H1 (cell line): Measurements from ENCODE around the gene MBNL1. TPM values are rescaled to one million over a fixed set of nuclear protein-coding genes. Genes with fewer than 3 reads are reported as not detected.

ENCODE experiments used
- CTCF ChIA-PET: fragments of 300-600 bp; sonication (Branson Sonifier 250); formaldehyde crosslinking; loops from one replicate; lab custom pipeline; 2021; ENCODE audit not compliant: partially characterized antibody; lab: Charles Lee
- POLR2A ChIA-PET: fragments of 300-600 bp; sonication (Branson Sonifier 250); formaldehyde crosslinking; loops from one replicate; lab custom pipeline; 2021; ENCODE audit warnings: inconsistent platforms; ENCODE audit not compliant: partially characterized antibody; lab: Charles Lee
- DNase-seq, 2 experiments: peaks; one replicate each; pipeline versions ENCODE4 v3.0.0 to v3.0.0-alpha.2; 2010 to 2022; ENCODE audit warnings: low spot score in 2 of 2, low read depth in 1 of 2, mixed read lengths in 1 of 2
- FAIRE-seq: peaks from 2 replicates; lab custom pipeline; 2011; peaks lifted over from hg19 to GRCh38; lab: Jason Lieb, UNC
- H2AFZ ChIP-seq: 2 replicates; pipeline ENCODE4 v1.8.1; 2012; ENCODE audit warnings: low read length, inconsistent platforms
- H2AK5ac ChIP-seq: 2 replicates; pipeline ENCODE4 v1.6.1; 2013; ENCODE audit warnings: low read depth, low read length
- H2BK120ac ChIP-seq: replicated peaks from 2 replicates; pipeline ENCODE3; 2013; ENCODE audit warnings: low read depth, low read length, inconsistent platforms
- H2BK12ac ChIP-seq: 2 replicates; pipeline ENCODE4 v1.6.1; 2013; ENCODE audit warnings: low read depth, low read length
- H2BK15ac ChIP-seq: 2 replicates; pipeline ENCODE4 v1.6.1; 2013; ENCODE audit warnings: low read length
- H2BK20ac ChIP-seq: 2 replicates; pipeline ENCODE4 v1.6.1; 2013; ENCODE audit warnings: low read length
- H2BK5ac ChIP-seq: 2 replicates; pipeline ENCODE4 v1.6.1; 2013; ENCODE audit warnings: low read depth, low read length
- H3K14ac ChIP-seq: 2 replicates; pipeline ENCODE4 v1.6.1; 2013; ENCODE audit warnings: inconsistent platforms; ENCODE audit not compliant: insufficient read length
- H3K18ac ChIP-seq: 2 replicates; pipeline ENCODE4 v1.6.1; 2013; ENCODE audit warnings: low read length; ENCODE audit errors: extremely low read depth
- H3K23ac ChIP-seq: 2 replicates; pipeline ENCODE4 v1.6.1; 2013; ENCODE audit warnings: inconsistent platforms; ENCODE audit not compliant: insufficient read length
- H3K23me2 ChIP-seq: 2 replicates; pipeline ENCODE4 v1.6.1; 2013; ENCODE audit warnings: low read depth, low read length
- H3K27ac ChIP-seq: 2 replicates; pipeline ENCODE4 v1.6.1; 2011; ENCODE audit warnings: low read depth, low read length, inconsistent platforms
- H3K27me3 ChIP-seq, 4 experiments: replicated peaks in 1 of 4; 1 replicate in 1 of 4; 2 replicates in 3 of 4; pipeline versions ENCODE4 v1.6.1 to v1.8.1; 2011 to 2013; ENCODE audit warnings: low read length in 3 of 4, mild to moderate bottlenecking in 3 of 4, inconsistent platforms in 2 of 4, mixed read lengths in 2 of 4, moderate library complexity in 1 of 4; ENCODE audit not compliant: control insufficient read depth in 3 of 4, insufficient read depth in 3 of 4; ENCODE audit errors: extremely low read depth in 1 of 4
- H3K36me3 ChIP-seq, 4 experiments: 2 replicates each; pipeline versions ENCODE4 v1.6.1 to v1.8.1; 2011 to 2013; ENCODE audit warnings: mild to moderate bottlenecking in 4 of 4, low read length in 3 of 4, moderate library complexity in 2 of 4, control low read depth in 1 of 4, inconsistent platforms in 1 of 4; ENCODE audit not compliant: insufficient read depth in 4 of 4, control insufficient read depth in 2 of 4
- H3K4ac ChIP-seq: replicated peaks from 2 replicates; pipeline ENCODE3; 2013; ENCODE audit warnings: low read length, low read depth, mixed read lengths, inconsistent platforms; ENCODE audit not compliant: insufficient read length
- H3K4me1 ChIP-seq, 4 experiments: replicated peaks in 1 of 4; 1 replicate in 1 of 4; 2 replicates in 3 of 4; pipeline versions ENCODE4 v1.6.1 to v1.8.1; 2011 to 2013; ENCODE audit warnings: low read length in 3 of 4, inconsistent platforms in 2 of 4, mixed read lengths in 1 of 4; ENCODE audit not compliant: insufficient read depth in 4 of 4, control insufficient read depth in 3 of 4
- H3K4me2 ChIP-seq, 2 experiments: 2 replicates each; pipeline versions ENCODE4 v1.6.1 to v1.8.1; 2011 to 2013; ENCODE audit warnings: low read depth in 2 of 2, low read length in 2 of 2, control low read depth in 1 of 2, inconsistent platforms in 1 of 2, mild to moderate bottlenecking in 1 of 2; ENCODE audit not compliant: insufficient read depth in 1 of 2
- H3K4me3 ChIP-seq, 4 experiments: fragments of 200-600, 300-600 bp in 1 of 4; sonication (generic), shearing (Covaris generic), sonication (Bioruptor Twin) in 1 of 4; 2 replicates each; pipeline versions ENCODE4 v1.5.1 to v1.8.1; 2011 to 2016; ENCODE audit warnings: low read length in 4 of 4, low read depth in 3 of 4, control low read depth in 2 of 4, inconsistent platforms in 2 of 4, mild to moderate bottlenecking in 2 of 4, mixed read lengths in 1 of 4, moderate library complexity in 1 of 4; ENCODE audit not compliant: insufficient read depth in 2 of 4; ENCODE audit errors: extremely low read depth in 1 of 4
- H3K56ac ChIP-seq: replicated peaks from 2 replicates; pipeline ENCODE3; 2013; ENCODE audit warnings: low read depth, mild to moderate bottlenecking, mixed read lengths, low read length, inconsistent platforms; ENCODE audit not compliant: insufficient read length
- H3K79me1 ChIP-seq: 2 replicates; pipeline ENCODE4 v1.6.1; 2013; ENCODE audit warnings: low read depth, low read length, control low read depth
- H3K79me2 ChIP-seq, 2 experiments: 2 replicates each; pipeline versions ENCODE4 v1.6.1 to v1.8.1; 2012 to 2013; ENCODE audit warnings: low read length in 2 of 2, mild to moderate bottlenecking in 2 of 2, inconsistent platforms in 1 of 2; ENCODE audit not compliant: insufficient read depth in 2 of 2, control insufficient read depth in 1 of 2
- H3K9ac ChIP-seq, 4 experiments: replicated peaks in 1 of 4; 1 replicate in 1 of 4; 2 replicates in 3 of 4; pipeline versions ENCODE4 v1.6.1 to v1.8.1; 2011 to 2013; ENCODE audit warnings: low read depth in 3 of 4, low read length in 3 of 4, control low read depth in 2 of 4, mild to moderate bottlenecking in 2 of 4, moderate library complexity in 2 of 4, inconsistent platforms in 1 of 4; ENCODE audit errors: extremely low read depth in 1 of 4
- H3K9me3 ChIP-seq, 2 experiments: 2 replicates each; pipeline versions ENCODE4 v1.6.1 to v1.8.1; 2012 to 2013; ENCODE audit warnings: mild to moderate bottlenecking in 2 of 2, moderate library complexity in 2 of 2, control low read depth in 1 of 2, inconsistent platforms in 1 of 2, low read depth in 1 of 2, low read length in 1 of 2, mixed read lengths in 1 of 2; ENCODE audit not compliant: insufficient read depth in 2 of 2
- H4K20me1 ChIP-seq, 2 experiments: replicated peaks in 1 of 2; 2 replicates each; pipeline versions ENCODE3 to v1.8.1; 2011 to 2013; ENCODE audit warnings: inconsistent platforms in 2 of 2, low read length in 2 of 2, mild to moderate bottlenecking in 1 of 2; ENCODE audit not compliant: insufficient read depth in 2 of 2, control insufficient read depth in 1 of 2
- H4K5ac ChIP-seq: 2 replicates; pipeline ENCODE4 v1.6.1; 2013; ENCODE audit warnings: low read length, low read depth, mixed read lengths, inconsistent platforms; ENCODE audit not compliant: insufficient read length
- H4K8ac ChIP-seq: 2 replicates; pipeline ENCODE4 v1.8.0; 2013; ENCODE audit warnings: mild to moderate bottlenecking, moderate library complexity, low read length, inconsistent platforms; ENCODE audit not compliant: insufficient read depth; ENCODE audit errors: extremely low read depth
- H4K91ac ChIP-seq: replicated peaks from 2 replicates; pipeline ENCODE3; 2013; ENCODE audit warnings: low read length, mixed read lengths, inconsistent platforms; ENCODE audit not compliant: insufficient read length
- CREB1 ChIP-seq: IDR thresholded peaks from 2 replicates; pipeline ENCODE4 v1.6.1; 2012; ENCODE audit warnings: inconsistent platforms
- CTBP2 ChIP-seq: IDR thresholded peaks from 2 replicates; pipeline ENCODE4 v1.7.0; 2011; ENCODE audit warnings: borderline replicate concordance, mild to moderate bottlenecking, moderate library complexity, mixed read lengths, low read length; ENCODE audit not compliant: insufficient read depth, insufficient read length
- E2F6 ChIP-seq: IDR thresholded peaks from 2 replicates; pipeline ENCODE4 v1.6.1; 2012; ENCODE audit warnings: inconsistent platforms
- GTF2F1 ChIP-seq: IDR thresholded peaks from 2 replicates; pipeline ENCODE4 v1.6.1; 2012; ENCODE audit warnings: low read depth, low read length, improper control_type of control experiment, borderline replicate concordance
- HDAC2 ChIP-seq, 2 experiments: fragments of 300-600 bp in 1 of 2; sonication (generic) in 1 of 2; IDR thresholded peaks; 2 replicates each; pipeline ENCODE4 v1.6.1; 2011 to 2012; ENCODE audit warnings: low read depth in 2 of 2, low read length in 2 of 2, mild to moderate bottlenecking in 2 of 2, moderate library complexity in 2 of 2, borderline replicate concordance in 1 of 2, inconsistent platforms in 1 of 2
- JUND ChIP-seq: IDR thresholded peaks from 2 replicates; pipeline ENCODE4 v1.6.1; 2011; ENCODE audit warnings: mild to moderate bottlenecking, improper control_type of control experiment, low read length
- NANOG ChIP-seq: IDR thresholded peaks from 2 replicates; pipeline ENCODE4 v1.6.1; 2011; ENCODE audit warnings: low read length, low read depth, mild to moderate bottlenecking, inconsistent platforms; ENCODE audit not compliant: insufficient read depth, poor library complexity, severe bottlenecking
- POLR2A ChIP-seq, 2 experiments: IDR thresholded peaks; 1 replicate in 1 of 2; 2 replicates in 1 of 2; pipeline ENCODE4 v1.6.1; 2011; ENCODE audit warnings: low read depth in 2 of 2, low read length in 2 of 2, mild to moderate bottlenecking in 2 of 2; ENCODE audit errors: control extremely low read depth in 1 of 2
- RAD21 ChIP-seq, 2 experiments: IDR thresholded peaks in 1 of 2; conservative IDR thresholded peaks in 1 of 2; 2 replicates each; pipeline ENCODE4 v1.6.1; 2011; ENCODE audit warnings: low read depth in 2 of 2, low read length in 2 of 2, improper control_type of control experiment in 1 of 2, inconsistent platforms in 1 of 2, mild to moderate bottlenecking in 1 of 2, moderate library complexity in 1 of 2
- RBBP5 ChIP-seq: IDR thresholded peaks from 2 replicates; pipeline ENCODE4 v1.7.1; 2012; ENCODE audit warnings: low read depth, mild to moderate bottlenecking, inconsistent platforms, low read length, moderate library complexity, borderline replicate concordance
- SP1 ChIP-seq: IDR thresholded peaks from 2 replicates; pipeline ENCODE4 v1.6.1; 2011; ENCODE audit warnings: low read depth, low read length
- SP4 ChIP-seq: IDR thresholded peaks from 2 replicates; pipeline ENCODE4 v1.6.1; 2012; ENCODE audit warnings: low read length, inconsistent platforms
- TAF1 ChIP-seq: IDR thresholded peaks from 2 replicates; pipeline ENCODE4 v1.6.1; 2011; ENCODE audit warnings: mild to moderate bottlenecking, low read depth, low read length
- TCF12 ChIP-seq: IDR thresholded peaks from 2 replicates; pipeline ENCODE4 v1.6.1; 2011; ENCODE audit warnings: low read depth, mild to moderate bottlenecking, low read length
- WGBS, 2 experiments: shearing (Covaris generic) in 1 of 2; methylation state at CpG; one replicate each; pipeline versions ENCODE4 v1.1.6 to v1.1.7; 2013 to 2015; ENCODE audit warnings: low lambda C conversion rate in 2 of 2, mixed read lengths in 2 of 2, inconsistent platforms in 1 of 2, low coverage in 1 of 2, missing lambda C conversion rate in 1 of 2; ENCODE audit not compliant: insufficient replicate concordance in 2 of 2, insufficient coverage in 1 of 2, insufficient read length in 1 of 2; ENCODE audit errors: extremely low coverage in 1 of 2, missing lambda C conversion rate in 1 of 2; 5-methylcytosine and 5-hydroxymethylcytosine counted together
- polyA plus RNA-seq, 7 experiments: library from polyadenylated mRNA; depleted of rRNA in 3 of 7; stranded (reverse) in 5 of 7; unstranded in 2 of 7; fragments of >200 nt in 5 of 7; fragments of 200-250 nt in 2 of 7; gene quantifications; 1 replicate in 5 of 7; 2 replicates in 1 of 7; 4 replicates in 1 of 7; pipeline versions ENCODE4 v1.2.1 to v1.2.3, GENCODE V29; 2011 to 2013; ENCODE audit warnings: missing spikeins in 2 of 7, mixed read lengths in 2 of 7
- total RNA-seq: library from RNA; stranded (reverse); fragmentation: NEBNext Ultra II Directional; extraction: Animal tissue kit (Norgen Biotek cat#: 25700); gene quantifications from 2 replicates; pipeline ENCODE4 v1.2.1, GENCODE V29; 2021

Gene MBNL1
- total and polyA plus RNA-seq, 2 of the 8 experiments (the other 6 are each of a cell fraction or from before 2014, with no cell fraction given), result 5.0 to 16.4 TPM

DNA sequence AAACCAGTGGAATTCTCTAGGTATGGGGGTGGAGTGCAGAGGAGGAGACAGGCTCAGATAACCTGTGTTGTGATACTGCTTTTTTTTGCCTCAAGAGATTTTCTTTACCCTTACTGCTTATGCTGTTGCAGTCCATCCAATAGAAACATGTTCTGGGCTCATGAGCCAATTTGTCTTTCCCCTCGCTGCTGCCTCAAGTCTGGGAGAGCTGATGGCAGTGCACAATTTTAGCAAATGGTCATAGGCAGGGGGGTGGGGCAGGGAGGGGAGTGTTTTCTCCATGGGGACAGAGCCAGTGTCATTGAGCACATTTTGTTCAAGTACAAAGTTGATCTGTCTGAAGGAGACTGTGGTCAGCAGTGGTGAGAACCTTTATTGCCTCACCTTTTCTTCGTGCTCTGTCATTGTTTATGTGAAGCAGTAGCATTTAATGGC lies 134.9 kb downstream of the MBNL1 start:
- DNase-seq (no peak), FAIRE-seq (no peak)
- Histone ChIP-seq H2BK15ac (no peak overlapping the region), H2BK20ac (no peak overlapping the region), H3K14ac (no peak overlapping the region), H3K56ac (no peak overlapping the region), H3K4me1 (peaks cover 0 to 8% (median 3%) of the 10 kb centered on the region in 4 experiments; a peak in 3 of 7 replicates), H4K20me1 (peaks cover 0 to 1% of the 10 kb centered on the region in 2 experiments), H4K8ac (no peak overlapping the region), H2BK12ac (no peak overlapping the region), H2BK5ac (no peak overlapping the region), H3K27me3 (no peaks in the 10 kb centered on the region), H3K18ac (no peak overlapping the region), H3K23me2 (no peaks in the 10 kb centered on the region), H3K9ac (no peak overlapping the region), H3K9me3 (no peaks in the 10 kb centered on the region), H2AK5ac (no peak overlapping the region), H3K36me3 (no peaks in the 10 kb centered on the region), H3K79me1 (no peaks in the 10 kb centered on the region), H3K4me3 (no peak overlapping the region), H4K91ac (no peak overlapping the region), H4K5ac (no peak overlapping the region), H3K27ac (no peak overlapping the region), H2AFZ (no peak overlapping the region), H3K4ac (no peak overlapping the region), H3K23ac (no peak overlapping the region), H2BK120ac (no peak overlapping the region), H3K4me2 (no peak overlapping the region), H3K79me2 (peaks cover 0 to 43% of the 10 kb centered on the region in 2 experiments; a peak in 2 of 4 replicates)
- ChIA-PET CTCF (no interaction called here), POLR2A (no interaction called here)
- TF ChIP-seq CTBP2 (no peak), CREB1 (no peak), HDAC2 (IDR thresholded peaks at IDR 0.05; ENCODE audit: borderline replicate concordance in 1 of 2, low read depth in 2 of 2, low read length in 2 of 2) (no peak), JUND (no peak), TAF1 (no peak), GTF2F1 (no peak), RBBP5 (no peak), NANOG (no peak), RAD21 (IDR thresholded peaks at IDR 0.05 in 1 of 2, conservative IDR thresholded peaks at IDR 0.05 in 1 of 2; ENCODE audit: low read depth in 2 of 2, low read length in 2 of 2) (no peak), E2F6 (no peak), SP1 (no peak), TCF12 (no peak), POLR2A (IDR thresholded peaks at IDR 0.05; ENCODE audit: control extremely low read depth in 1 of 2, low read depth in 2 of 2, low read length in 2 of 2) (no peak), SP4 (no peak)
- WGBS, 2 experiments, result 68% methylated on average over 2 of the region's 2 CpGs; no CpG with 5 or more reads in 1 of the 2 experiments
